OCI-LY7 (cell line): Measurements from ENCODE around the gene UGT1A4. TPM values are rescaled to one million over a fixed set of nuclear protein-coding genes. Genes with fewer than 3 reads are reported as not detected.

Experiments used
- BruUV-seq: library from RNA; stranded (reverse); fragments of 400-500 nt; replicated peaks from 2 replicates; lab custom pipeline; 2021; lab: Mats Ljungman, UMichigan
- CTCF ChIA-PET: fragments of 300-600 bp; sonication (Branson Sonifier 250); formaldehyde crosslinking; loops from one replicate; lab custom pipeline; 2022; ENCODE audit warnings: antibody characterized with exemption; ENCODE audit not compliant: unreplicated experiment; lab: Charles Lee
- POLR2A ChIA-PET: fragments of 300-600 bp; sonication (Branson Sonifier 250); formaldehyde crosslinking; loops from one replicate; lab custom pipeline; 2022; ENCODE audit warnings: antibody characterized with exemption; lab: Charles Lee
- DNase-seq: peaks from one replicate; pipeline ENCODE4 v3.0.0-alpha.2; 2015; ENCODE audit warnings: low spot score
- H2AFZ ChIP-seq: fragments of 200-600 bp; sonication (generic), shearing (Covaris generic); 2 replicates; pipeline ENCODE4 v1.6.1; 2014; ENCODE audit warnings: mild to moderate bottlenecking, antibody characterized with exemption, low read length, moderate library complexity
- H3K27ac ChIP-seq: fragments of 200-600 bp; sonication (generic); 2 replicates; pipeline ENCODE4 v1.5.1; 2014; ENCODE audit warnings: mixed run types, low read depth, mild to moderate bottlenecking, moderate library complexity, low read length, inconsistent platforms; ENCODE audit not compliant: poor library complexity, severe bottlenecking
- H3K36me3 ChIP-seq: fragments of 200-600 bp; sonication (generic); 2 replicates; pipeline ENCODE4 v1.6.1; 2014; ENCODE audit warnings: mild to moderate bottlenecking, antibody characterized with exemption, low read length, moderate library complexity, mixed read lengths; ENCODE audit not compliant: insufficient read depth
- H3K4me1 ChIP-seq: fragments of 200-600 bp; sonication (generic); 2 replicates; pipeline ENCODE4 v1.5.1; 2014; ENCODE audit warnings: mild to moderate bottlenecking, low read length; ENCODE audit not compliant: insufficient read depth, poor library complexity, severe bottlenecking
- H3K4me2 ChIP-seq: fragments of 200-600 bp; sonication (generic); 2 replicates; pipeline ENCODE4 v1.6.1; 2014; ENCODE audit warnings: mild to moderate bottlenecking, low read length
- H3K4me3 ChIP-seq: fragments of 200-600 bp; sonication (generic); 2 replicates; pipeline ENCODE4 v1.5.1; 2014; ENCODE audit warnings: mild to moderate bottlenecking, low read depth, low read length; ENCODE audit not compliant: poor library complexity, severe bottlenecking
- H3K79me2 ChIP-seq: fragments of 200-600 bp; sonication (generic); 2 replicates; pipeline ENCODE4 v1.6.1; 2016; ENCODE audit warnings: low read depth, mild to moderate bottlenecking, low read length, moderate library complexity, mixed read lengths; ENCODE audit not compliant: insufficient read depth
- H3K9me2 ChIP-seq: fragments of 200-600 bp; sonication (generic); 2 replicates; pipeline ENCODE4 v1.6.1; 2016; ENCODE audit warnings: mild to moderate bottlenecking, low read length, mixed read lengths; ENCODE audit not compliant: insufficient read depth
- H3K9me3 ChIP-seq: fragments of 200-600 bp; sonication (generic); 2 replicates; pipeline ENCODE4 v1.6.1; 2014; ENCODE audit warnings: mild to moderate bottlenecking, mixed run types, low read length, mixed read lengths
- H4K20me1 ChIP-seq: fragments of 200-600 bp; sonication (generic); 2 replicates; pipeline ENCODE4 v1.6.1; 2014; ENCODE audit warnings: mild to moderate bottlenecking, antibody characterized with exemption, low read length, moderate library complexity, mixed read lengths; ENCODE audit not compliant: insufficient read depth
- CTCF ChIP-seq: fragments of 200-600 bp; sonication (generic); conservative IDR thresholded peaks from 2 replicates; pipeline ENCODE4 v1.5.1; 2014; ENCODE audit warnings: mild to moderate bottlenecking, antibody characterized with exemption, low read length, moderate library complexity, mixed read lengths
- EZH2phosphoT487 ChIP-seq: fragments of 200-600 bp; sonication (generic); IDR thresholded peaks from 2 replicates; pipeline ENCODE4 v1.6.1; 2018; ENCODE audit warnings: low read depth, borderline replicate concordance, mild to moderate bottlenecking, mixed run types, antibody characterized with exemption, low read length, moderate library complexity, mixed read lengths
- intact Hi-C: fragments of 100-400 bp; cut with micrococcal nuclease; formaldehyde crosslinking; loops from one replicate; pipeline ENCODE4 v1.10.0; 2022; ENCODE audit not compliant: unreplicated experiment
- total RNA-seq, 2 experiments: library from RNA; depleted of rRNA in 1 of 2; stranded (reverse); fragments of >200 nt in 1 of 2; shearing (Covaris generic) in 1 of 2; gene quantifications; 2 replicates each; pipeline ENCODE4 v1.2.3, GENCODE V29; 2014 to 2022

The UGT1A4 gene
- total RNA-seq, 2 experiments from 2014 or later = not detected

- Histone ChIP-seq H3K4me3 (no peak overlapping the region), H3K4me2 (no peak overlapping the region), H3K36me3 (no peaks in the 10 kb centered on the region), H2AFZ (no peak overlapping the region), H3K4me1 (no peaks in the 10 kb centered on the region), H3K79me2 (no peaks in the 10 kb centered on the region), H3K9me3 (no peaks in the 10 kb centered on the region), H3K27ac (no peak overlapping the region), H4K20me1 (no peaks in the 10 kb centered on the region), H3K9me2 (no peaks in the 10 kb centered on the region)
- TF ChIP-seq CTCF = no peak
- no peak for TF ChIP-seq EZH2phosphoT487
- POLR2A ChIA-PET = no interaction called here
- no peak for DNase-seq
- intact Hi-C loops = no loop called here
- BruUV-seq = no TSS peak
- CTCF ChIA-PET = no interaction called here
Measured at GRCh38 chr2:233822101-233822771, 103.7 kb downstream of the UGT1A4 start.

Other genes starting within 250 kb of the UGT1A4 start
- gene USP40, start 152.0 kb upstream of the UGT1A4 start, total RNA-seq (2014; rRNA removed; shearing (Covaris generic)) = 1.2 and 1.7 TPM in 2 replicates
- 0.51 and 1.7 TPM in 2 replicates for gene USP40, start 152.0 kb upstream of the UGT1A4 start, total RNA-seq (2022)
- gene UGT1A8, start 101.1 kb upstream of the UGT1A4 start, total RNA-seq (2014; rRNA removed; shearing (Covaris generic)) = not detected in 2 replicates
- gene UGT1A8, start 101.1 kb upstream of the UGT1A4 start, total RNA-seq (2022) = not detected in 2 replicates
- gene UGT1A10, start 82.3 kb upstream of the UGT1A4 start, total RNA-seq (2014; rRNA removed; shearing (Covaris generic)) = not detected in 2 replicates
- not detected in 2 replicates for gene UGT1A10, start 82.3 kb upstream of the UGT1A4 start, total RNA-seq (2022)
- not detected in 2 replicates for gene UGT1A9, start 46.8 kb upstream of the UGT1A4 start, total RNA-seq (2014; rRNA removed; shearing (Covaris generic))
- not detected in 2 replicates for gene UGT1A9, start 46.8 kb upstream of the UGT1A4 start, total RNA-seq (2022)
- gene UGT1A7, start 36.8 kb upstream of the UGT1A4 start, total RNA-seq (2014; rRNA removed; shearing (Covaris generic)) = not detected in 2 replicates
- gene UGT1A7, start 36.8 kb upstream of the UGT1A4 start, total RNA-seq (2022) = not detected in 2 replicates
- gene UGT1A6, start 25.8 kb upstream of the UGT1A4 start, total RNA-seq (2014; rRNA removed; shearing (Covaris generic)) = not detected in 2 replicates
- gene UGT1A6, start 25.8 kb upstream of the UGT1A4 start, total RNA-seq (2022) = not detected in 2 replicates
- gene UGT1A5, start 5.8 kb upstream of the UGT1A4 start, total RNA-seq (2014; rRNA removed; shearing (Covaris generic)) = not detected in 2 replicates
- gene UGT1A5, start 5.8 kb upstream of the UGT1A4 start, total RNA-seq (2022) = not detected in 2 replicates
- gene UGT1A3, start 10.3 kb downstream of the UGT1A4 start, total RNA-seq (2014; rRNA removed; shearing (Covaris generic)) = not detected in 2 replicates
- not detected in 2 replicates for gene UGT1A3, start 10.3 kb downstream of the UGT1A4 start, total RNA-seq (2022)
- gene UGT1A1, start 41.5 kb downstream of the UGT1A4 start, total RNA-seq (2014; rRNA removed; shearing (Covaris generic)) = not detected in 2 replicates
- gene UGT1A1, start 41.5 kb downstream of the UGT1A4 start, total RNA-seq (2022) = not detected in 2 replicates
- gene MROH2A, start 59.6 kb downstream of the UGT1A4 start, total RNA-seq (2014; rRNA removed; shearing (Covaris generic)) = not detected in 2 replicates
- gene MROH2A, start 59.6 kb downstream of the UGT1A4 start, total RNA-seq (2022) = not detected in 2 replicates
- gene HJURP, start 135.8 kb downstream of the UGT1A4 start, total RNA-seq (2014; rRNA removed; shearing (Covaris generic)) = 79.9 and 94.3 TPM in 2 replicates
- gene HJURP, start 135.8 kb downstream of the UGT1A4 start, total RNA-seq (2022) = 122 and 135 TPM in 2 replicates
- gene TRPM8, start 198.6 kb downstream of the UGT1A4 start, total RNA-seq (2014; rRNA removed; shearing (Covaris generic)) = not detected in 2 replicates
- not detected in 2 replicates for gene TRPM8, start 198.6 kb downstream of the UGT1A4 start, total RNA-seq (2022)